Urothelium cell line (cell line): ENCODE data around the gene TKFC.
"Not testable (repeated sequence)": the region's sequence is repeated elsewhere in the genome, so short reads cannot be mapped to it uniquely, and the experiment has no call there.

Experiments used
- DNase-seq: peaks from one replicate; pipeline ENCODE4 v3.0.0; 2011; ENCODE audit warnings: low spot score, mixed read lengths
- FAIRE-seq: peaks from 2 replicates; lab custom pipeline; 2011; peaks lifted over from hg19 to GRCh38; lab: Jason Lieb, UNC

TKFC gene

GRCh38 chr11:61362542-61362875, 29.5 kb downstream of the TKFC start:
- DNase-seq (peak; percentile 33), FAIRE-seq (no peak)

GRCh38 chr11:61364012-61364675, 31.1 kb downstream of the TKFC start:
- DNase-seq (no peak), FAIRE-seq (no peak)

- DNase-seq (no peak), FAIRE-seq (no peak)
Observed at GRCh38 chr11:61367406-61367805, 34.4 kb downstream of the TKFC start.

GRCh38 chr11:61368646-61369045, 35.6 kb downstream of the TKFC start:
- FAIRE-seq = no peak

GRCh38 chr11:61369372-61370348, 36.6 kb downstream of the TKFC start:
- DNase-seq = no peak
- no peak for FAIRE-seq

More at GRCh38 chr11:61368646-61369045, 35.6 kb downstream of the TKFC start:
- DNase-seq = no peak

- no peak for DNase-seq
- FAIRE-seq = no peak
Observed at GRCh38 chr11:61370349-61371005, 37.4 kb downstream of the TKFC start.

- no peak for FAIRE-seq
- no peak for DNase-seq
Observed at GRCh38 chr11:61372659-61373420, 39.8 kb downstream of the TKFC start.

GRCh38 chr11:61375761-61376108, 42.7 kb downstream of the TKFC start:
- DNase-seq (no peak), FAIRE-seq (no peak)

- FAIRE-seq = no peak
Observed at GRCh38 chr11:61377461-61378160, 44.6 kb downstream of the TKFC start.

GRCh38 chr11:61378713-61379313, 45.8 kb downstream of the TKFC start:
- FAIRE-seq = no peak
- no peak for DNase-seq

More at GRCh38 chr11:61377461-61378160, 44.6 kb downstream of the TKFC start:
- DNase-seq = no peak

GRCh38 chr11:61380884-61381283, 47.9 kb downstream of the TKFC start:
- no peak for DNase-seq
- FAIRE-seq = no peak

- not testable (repeated sequence) for FAIRE-seq, DNase-seq
Observed at GRCh38 chr11:61383859-61384258, 50.8 kb downstream of the TKFC start.

- no peak for FAIRE-seq
- no peak for DNase-seq
Observed at GRCh38 chr11:61384271-61385242, 51.5 kb downstream of the TKFC start.

- DNase-seq = no peak
- no peak for FAIRE-seq
Observed at GRCh38 chr11:61390161-61390560, 57.1 kb downstream of the TKFC start.

GRCh38 chr11:61392981-61393595, 60.1 kb downstream of the TKFC start:
- FAIRE-seq (no peak), DNase-seq (no peak)
